GM21423 (cell line): ENCODE measurements around the gene SLC30A10.
"Not testable (repeated sequence)": the region's sequence is repeated elsewhere in the genome, so short reads cannot be mapped to it uniquely, and the experiment has no call there.

Experiments used
- ATAC-seq: cut with Tn5 transposase; IDR thresholded peaks from one replicate; pipeline ENCODE4 v1.9.1; 2021; ENCODE audit warnings: mild to moderate bottlenecking, moderate library complexity; ENCODE audit not compliant: unreplicated experiment

The SLC30A10 gene

DNA sequence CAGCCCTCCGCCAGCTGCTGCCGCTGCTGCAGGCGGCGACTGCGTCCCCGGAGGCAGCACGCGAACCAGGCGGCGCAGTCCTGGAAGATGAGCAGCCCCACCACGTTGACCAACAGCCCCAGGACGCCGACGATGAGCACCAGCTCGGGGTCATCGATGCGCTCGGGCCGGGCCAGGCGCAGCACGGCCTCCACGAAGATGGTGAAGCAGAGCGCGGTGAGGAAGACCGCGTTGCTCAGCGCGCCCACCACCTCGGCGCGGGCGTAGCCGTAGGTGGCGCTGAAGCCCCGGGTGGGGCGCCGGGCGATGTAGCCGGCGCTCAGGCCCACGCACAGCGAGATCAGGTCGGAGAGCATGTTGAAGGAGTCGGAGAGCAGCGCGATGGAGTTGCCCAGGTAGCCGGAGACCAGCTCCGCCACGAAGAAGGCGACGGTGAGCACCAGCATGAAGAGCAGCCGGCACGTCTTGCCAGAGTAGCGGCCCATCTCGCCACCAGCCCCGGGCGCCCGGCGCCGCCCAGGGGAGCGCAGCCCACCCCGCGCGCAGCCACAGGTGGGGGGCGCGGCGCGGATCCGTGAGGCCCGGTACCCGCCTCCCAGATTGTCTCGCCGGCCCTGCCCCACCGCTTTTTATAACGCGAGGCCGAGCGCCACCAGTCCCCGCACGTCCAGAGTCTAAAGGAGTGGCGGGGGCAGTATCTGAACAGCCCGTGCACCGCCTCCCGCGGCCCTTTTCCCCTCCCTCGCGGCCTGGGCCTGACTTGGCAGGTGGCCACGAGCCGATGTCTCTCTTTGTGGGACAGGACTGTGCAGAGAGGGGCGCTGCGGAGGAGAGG is at the start of gene SLC30A10:
Gene SLC30A10 (minus strand): TSS at position 602 of the 835 bp plus-strand sequence. CDS start 117 bp downstream, at position 485.
- no peak for ATAC-seq

DNA sequence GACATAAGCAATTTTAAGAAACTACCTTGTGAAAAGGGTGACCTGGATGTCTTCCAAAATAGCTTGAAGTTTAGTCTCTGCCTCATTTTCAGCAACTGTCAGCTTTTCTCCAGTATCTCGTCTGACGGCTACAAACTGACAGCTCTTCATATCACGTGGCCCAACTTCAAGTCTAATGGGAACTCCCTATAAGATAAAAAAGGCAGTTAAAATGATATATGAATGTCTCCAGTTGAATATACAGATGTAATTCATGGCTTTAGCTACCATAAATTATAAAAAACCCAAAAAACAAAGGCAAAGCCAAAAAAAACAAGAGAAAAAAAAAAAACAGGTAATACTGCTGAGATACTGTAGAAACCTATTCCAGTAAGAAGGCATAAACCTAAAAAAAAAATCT is 44.9 kb upstream of the SLC30A10 start:
- ATAC-seq: no peak

DNA sequence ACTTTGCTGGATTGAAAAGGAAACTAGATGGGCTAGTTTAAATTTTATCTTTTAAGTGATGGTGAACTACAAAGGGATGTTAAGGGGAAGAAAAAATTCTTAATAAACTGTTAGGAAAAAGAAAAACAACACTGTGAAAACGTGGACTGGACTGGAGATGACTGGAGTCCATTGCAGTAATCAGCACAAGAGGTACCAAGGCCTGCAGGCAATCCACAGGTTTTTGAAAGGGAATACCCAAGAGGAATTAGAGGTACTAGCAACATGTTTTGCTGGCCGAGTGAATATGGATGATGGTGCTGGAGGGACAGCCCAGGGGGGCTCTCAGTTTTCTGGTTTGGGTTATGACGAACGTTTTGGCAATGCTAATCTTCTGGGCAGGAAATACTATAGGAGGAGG is 39.0 kb upstream of the SLC30A10 start:
- ATAC-seq: no peak

DNA sequence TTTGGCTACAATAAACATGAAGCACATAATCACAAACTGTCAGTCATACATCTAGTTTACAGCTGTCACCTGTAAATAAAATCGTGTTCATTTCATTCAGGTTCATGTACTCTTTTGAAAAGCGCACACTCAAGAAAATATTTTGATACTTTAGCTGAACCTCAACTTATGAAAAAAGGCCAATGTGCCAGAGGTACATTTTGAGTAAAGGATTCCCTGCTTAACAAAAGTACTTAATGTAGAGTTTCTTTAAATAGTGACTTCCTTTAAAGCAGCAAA is 37.7 kb upstream of the SLC30A10 start:
- ATAC-seq: no peak

DNA sequence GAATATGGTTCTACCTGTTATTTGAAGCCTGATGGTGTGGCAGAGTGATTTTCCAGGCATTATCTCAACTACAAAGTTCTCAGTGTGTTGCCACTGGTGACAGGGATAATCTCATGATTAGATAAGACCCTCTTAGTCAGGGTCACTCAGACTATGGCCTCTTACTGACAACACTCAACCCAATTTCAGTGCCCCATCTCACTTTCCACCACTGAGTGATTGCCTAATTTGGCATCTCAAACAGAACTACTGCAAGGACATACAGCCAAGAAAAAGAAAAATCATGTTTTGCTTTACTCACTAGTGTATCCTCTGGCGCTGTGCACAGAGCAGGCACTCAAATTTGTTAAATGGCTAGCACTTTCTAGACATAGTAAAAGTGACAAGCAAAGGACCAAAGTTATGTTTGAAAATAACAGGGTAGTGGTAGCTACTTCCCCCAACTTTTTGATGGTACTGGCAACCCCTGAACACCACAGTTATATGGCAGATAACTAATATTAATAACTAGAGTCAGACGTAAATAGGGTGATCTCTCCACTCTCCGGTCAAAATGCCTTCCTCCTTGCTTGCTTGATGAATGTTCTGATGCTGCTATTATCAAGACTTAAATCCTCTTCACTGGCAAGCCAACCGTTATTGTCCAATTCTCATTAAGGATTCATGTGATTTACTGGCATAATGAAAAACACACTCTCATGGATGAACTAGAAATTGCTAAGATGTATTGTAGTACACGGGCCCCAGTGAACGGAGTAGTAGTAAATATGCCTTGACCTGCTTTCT is 37.1 kb upstream of the SLC30A10 start:
- no peak for ATAC-seq

DNA sequence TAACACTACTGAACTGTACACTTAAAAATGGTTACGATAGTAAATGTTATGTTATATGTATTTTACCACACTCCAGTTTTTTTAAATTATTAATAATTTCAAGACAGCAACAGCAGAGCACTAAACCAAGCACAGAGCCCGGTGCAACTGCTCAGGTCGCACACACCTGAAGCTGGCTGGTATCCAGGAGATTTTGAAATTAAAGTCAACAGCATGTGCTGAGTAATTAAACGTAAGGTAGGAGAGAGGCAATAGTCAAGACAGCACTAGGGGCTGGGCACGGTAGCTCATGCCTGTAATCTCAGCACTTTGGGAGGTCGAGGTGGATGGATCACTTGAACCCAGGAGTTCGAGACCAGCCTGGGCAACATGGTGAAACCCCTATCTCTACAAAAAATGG is 35.1 kb upstream of the SLC30A10 start:
- no peak for ATAC-seq

DNA sequence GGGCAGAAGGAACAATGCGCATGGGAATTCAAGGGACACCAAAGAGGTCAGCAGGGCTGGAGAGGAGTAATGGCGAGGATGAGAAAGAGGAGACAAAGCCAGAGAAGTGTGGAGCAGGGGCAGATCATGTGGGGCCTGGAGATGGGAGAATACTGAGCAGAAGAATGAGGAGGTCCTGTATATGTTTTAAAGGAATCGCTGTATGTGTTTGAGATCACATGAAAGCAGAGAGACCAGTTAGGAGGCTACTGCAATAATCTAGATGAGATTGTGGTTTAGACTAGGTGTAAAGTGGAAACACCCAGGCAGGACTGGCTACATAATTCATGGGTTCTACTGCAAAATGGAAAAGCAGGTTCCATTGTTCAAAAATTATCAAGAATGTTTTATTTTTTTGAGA is 33.3 kb upstream of the SLC30A10 start:
- ATAC-seq: no peak

DNA sequence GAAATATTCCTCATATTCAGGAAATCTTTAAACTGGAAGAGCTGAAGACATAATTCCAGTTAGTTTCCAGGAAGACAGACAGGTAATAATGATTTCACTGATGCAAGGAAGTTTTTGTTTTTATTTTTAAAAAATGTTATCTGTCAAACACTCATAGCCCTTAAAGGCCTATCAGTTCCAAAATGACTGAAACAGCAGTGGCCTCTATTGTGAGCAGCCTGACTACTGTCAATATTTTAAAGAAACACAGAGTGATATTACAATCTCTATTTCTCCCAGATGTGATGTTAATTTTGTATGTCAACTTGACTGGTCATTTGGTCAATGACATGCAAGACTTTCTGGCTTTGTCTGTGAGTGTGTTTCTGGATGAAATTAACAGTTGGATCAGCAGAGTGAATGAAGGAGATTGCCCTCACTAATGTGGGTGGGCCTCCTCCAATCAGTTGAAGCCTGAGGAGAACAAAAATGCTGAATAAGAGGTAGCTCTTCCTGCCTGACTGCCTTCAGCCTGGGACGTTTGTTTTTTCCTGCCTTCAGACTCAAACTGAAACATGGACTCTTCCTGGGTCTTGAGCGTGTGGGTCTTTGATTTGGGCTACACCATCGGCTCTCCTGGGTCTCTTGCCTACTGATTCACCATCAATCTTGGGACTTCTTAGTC is 31.3 kb upstream of the SLC30A10 start:
- no peak for ATAC-seq

DNA sequence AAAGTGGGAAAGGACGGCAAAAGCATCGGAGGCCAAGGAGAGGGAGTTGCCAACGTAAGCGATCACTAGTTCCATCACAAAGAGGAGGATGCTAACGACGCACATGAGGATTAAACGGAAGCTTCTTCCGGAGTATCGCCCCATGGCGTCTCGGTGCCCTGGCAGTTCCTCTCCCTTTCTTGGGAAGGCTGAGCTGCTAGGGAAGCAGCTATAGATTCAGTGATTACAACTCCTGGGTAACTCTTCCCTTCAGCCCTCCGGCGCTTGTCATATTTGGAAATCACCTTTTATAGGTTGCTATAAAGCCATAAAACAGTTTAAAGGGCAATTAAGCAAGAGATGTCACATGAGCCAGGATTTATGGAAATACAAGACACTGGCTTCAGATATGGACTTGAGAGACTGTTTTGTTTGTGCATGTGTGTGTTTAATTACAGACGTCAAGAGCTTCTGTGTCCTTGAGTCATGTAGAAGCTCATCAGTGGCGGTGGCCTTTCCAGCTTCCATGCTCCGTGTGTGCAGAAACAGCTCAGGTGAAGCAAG is 30.6 kb upstream of the SLC30A10 start:
- no peak for ATAC-seq

DNA sequence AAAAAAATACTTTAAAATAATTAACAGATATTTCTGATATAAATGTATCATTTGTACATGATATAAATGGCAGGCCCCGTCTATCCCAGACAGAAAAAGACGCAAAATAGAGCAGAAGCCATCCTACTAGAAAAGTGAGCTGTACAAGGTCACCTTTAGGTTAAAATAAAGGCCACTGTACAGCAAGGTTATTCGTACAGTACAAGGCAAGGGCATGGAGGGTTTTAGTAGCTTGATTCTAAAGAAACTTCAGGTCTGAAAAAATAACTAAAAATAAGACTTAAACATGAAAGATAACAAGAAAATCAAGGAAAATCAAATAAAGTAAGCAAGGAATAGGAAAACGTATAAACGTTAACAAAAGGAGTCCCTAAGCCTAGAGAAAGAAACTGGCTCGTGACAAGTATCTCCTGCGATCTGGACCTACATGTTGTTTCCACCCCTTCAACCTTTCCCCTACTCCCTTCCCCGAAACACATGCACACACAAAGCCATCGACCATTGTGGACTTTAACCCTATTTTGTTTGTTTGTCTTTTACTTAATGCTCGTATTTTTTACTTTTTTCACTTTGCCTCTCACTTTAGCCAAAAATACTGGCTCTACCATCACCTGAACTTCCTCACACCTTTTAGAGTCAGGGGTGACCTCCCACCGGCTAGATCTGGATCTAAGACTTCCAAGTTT is 26.5 kb upstream of the SLC30A10 start:
- no peak for ATAC-seq

DNA sequence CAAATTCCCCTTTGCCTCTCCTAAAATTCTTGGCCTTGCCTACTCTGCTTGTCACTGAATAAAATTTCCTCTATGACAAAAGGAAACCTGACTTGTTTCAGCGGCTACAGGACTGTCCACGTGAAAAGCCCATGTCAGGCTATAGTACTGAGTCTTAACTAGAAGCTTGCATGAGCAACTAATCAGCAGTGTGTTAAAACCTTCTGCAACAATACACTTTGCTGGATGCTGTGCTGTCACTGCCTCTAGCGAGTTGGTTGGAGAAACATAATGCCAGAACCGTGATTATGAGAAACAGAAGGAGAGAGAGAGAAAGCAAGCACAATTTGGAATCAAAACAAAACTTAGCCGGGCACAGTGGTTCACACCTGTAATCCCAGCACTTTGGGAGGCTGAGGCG is 25.7 kb upstream of the SLC30A10 start:
- ATAC-seq: no peak

DNA sequence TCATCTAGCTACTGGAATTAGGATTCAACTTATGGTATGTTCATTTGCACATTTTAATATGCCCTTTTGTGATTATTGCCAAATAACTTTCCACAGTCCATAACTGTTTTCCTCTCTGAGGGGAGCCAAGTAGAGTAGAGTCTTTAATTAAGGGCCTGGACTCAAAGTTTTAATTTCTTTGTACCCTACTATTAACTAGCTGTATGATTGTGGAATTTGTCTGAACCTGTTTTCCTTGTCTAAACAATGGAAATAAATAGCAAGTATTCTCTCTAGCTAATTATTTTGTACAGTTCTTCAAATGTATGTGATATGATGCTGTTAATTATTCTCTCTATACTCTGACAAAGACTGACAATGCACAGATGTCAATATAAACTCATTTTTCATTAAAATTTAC is 24.0 kb upstream of the SLC30A10 start:
- ATAC-seq: no peak

DNA sequence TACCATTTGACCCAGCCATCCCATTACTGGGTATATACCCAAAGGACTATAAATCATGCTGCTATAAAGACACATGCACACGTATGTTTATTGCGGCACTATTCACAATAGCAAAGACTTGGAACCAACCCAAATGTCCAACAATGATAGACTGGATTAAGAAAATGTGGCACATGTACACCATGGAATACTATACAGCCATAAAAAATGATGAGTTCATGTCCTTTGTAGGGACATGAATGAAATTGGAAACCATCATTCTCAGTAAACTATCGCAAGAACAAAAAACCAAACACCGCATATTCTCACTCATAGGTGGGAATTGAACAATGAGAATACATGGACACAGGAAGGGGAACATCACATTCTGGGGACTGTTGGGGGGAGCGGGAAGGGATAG is 20.9 kb upstream of the SLC30A10 start:
- not testable (repeated sequence) for ATAC-seq

DNA sequence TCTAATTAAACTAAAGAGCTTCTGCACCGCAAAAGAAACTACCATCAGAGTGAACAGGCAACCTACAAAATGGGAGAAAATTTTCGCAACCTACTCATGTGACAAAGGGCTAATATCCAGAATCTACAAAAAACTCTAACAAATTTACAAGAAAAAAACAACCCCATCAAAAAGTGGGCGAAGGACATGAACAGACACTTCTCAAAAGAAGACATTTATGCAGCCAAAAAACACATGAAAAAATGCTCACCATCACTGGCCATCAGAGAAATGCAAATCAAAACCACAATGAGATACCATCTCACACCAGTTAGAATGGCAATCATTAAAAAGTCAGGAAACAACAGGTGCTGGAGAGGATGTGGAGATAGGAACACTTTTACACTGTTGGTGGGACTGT is 20.4 kb upstream of the SLC30A10 start:
- ATAC-seq: not testable (repeated sequence)

DNA sequence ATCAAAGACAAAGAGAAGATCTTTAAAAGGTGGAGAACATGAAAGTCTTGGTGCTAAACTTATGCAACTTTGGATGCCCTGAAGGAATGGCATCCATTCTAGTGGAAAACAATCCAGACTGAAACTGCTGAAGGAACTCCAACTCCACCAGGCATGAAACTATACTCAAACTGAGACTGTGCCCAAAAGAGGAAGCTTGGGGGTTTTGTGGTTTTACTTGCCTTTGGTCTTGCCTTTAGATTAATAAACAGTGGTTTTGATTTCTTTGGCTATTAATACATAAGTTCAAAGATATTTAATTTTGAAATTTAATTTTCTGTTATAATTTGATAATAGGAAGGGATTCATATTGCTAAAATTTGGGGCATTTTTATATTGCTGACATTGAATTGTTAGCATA is 17.4 kb upstream of the SLC30A10 start:
- ATAC-seq: peak; percentile 48

DNA sequence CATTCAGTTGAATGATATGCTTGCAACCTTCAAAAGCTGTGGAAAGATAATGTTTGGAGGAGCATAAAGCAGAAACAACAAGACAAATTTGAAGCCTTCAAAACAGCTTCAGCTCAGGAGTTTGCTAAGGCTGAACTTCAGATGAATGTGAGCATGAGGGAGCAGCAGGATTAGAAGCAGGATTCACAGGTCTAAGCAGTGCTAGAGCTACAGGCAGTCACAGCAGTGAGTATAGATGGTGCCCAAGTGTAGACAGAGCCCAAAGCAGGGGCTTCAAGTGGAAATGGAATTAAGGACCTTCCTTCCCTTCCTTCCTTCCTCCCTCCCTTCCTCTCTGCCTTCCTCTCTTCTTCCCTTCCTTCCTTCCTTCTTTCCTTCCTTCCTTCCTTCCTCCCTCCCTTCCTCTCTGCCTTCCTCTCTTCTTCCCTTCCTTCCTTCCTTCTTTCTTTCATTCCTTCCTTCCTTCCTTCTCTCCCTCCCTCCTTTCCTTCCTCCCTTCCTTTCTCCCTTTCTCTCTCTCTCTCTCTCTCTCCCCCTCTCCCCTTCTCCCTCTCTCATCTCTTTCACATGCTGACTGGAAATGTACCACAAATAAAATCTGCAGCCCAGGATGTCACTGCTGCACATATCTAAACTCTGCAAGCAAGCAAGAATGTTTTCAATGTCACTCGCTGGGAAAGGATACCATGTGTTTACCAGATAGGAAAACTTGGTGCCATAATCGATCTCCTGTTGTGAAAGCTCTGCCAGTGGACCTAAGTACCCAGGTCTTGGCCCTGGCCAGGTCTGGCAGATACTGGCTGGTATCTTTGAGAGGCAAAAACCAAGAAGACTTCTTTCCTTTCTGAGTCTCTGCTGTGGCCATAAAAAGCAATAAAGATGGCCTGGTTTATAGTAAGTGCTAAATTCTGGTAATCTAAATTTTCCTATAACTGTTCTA is 13.1 kb upstream of the SLC30A10 start:
- ATAC-seq: no peak

DNA sequence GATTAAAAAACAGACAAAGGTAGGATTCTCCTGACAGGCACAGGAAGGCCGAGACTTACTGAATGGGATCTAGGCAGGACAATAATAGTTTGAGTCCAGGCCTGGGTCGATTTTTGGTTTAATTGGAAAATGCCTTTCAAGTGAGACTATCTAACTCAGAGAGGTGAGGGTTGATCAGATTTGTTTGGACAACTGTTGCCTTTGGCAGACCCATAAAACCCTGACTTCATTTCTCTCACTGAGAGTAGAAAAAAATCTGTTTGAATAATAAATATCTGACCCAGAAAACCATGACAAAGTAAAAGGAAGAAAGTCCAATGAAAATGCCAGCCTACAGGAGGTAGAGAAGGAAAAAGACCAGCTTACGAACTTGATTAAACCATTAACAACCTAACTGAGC is 12.3 kb upstream of the SLC30A10 start:
- ATAC-seq: no peak

DNA sequence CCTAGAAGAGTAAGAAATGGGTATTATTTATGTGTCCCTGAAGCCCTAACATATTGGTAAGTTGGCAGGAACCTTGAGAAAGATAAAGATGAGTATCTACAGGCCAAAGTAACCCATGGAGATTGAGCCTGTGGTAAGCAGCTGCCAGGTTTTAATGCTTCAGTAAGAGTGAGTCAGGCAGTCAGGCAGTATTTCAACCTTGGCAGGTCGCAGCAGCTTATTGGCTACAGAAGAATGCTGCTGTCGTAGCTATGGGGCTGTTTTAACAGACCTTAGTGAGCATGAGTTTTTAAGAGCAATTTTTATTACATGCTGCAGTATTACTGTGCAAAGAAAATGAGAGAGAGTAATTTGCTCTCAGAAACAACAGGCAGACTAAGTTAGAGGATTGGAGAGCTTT is 10.3 kb upstream of the SLC30A10 start:
- no peak for ATAC-seq

DNA sequence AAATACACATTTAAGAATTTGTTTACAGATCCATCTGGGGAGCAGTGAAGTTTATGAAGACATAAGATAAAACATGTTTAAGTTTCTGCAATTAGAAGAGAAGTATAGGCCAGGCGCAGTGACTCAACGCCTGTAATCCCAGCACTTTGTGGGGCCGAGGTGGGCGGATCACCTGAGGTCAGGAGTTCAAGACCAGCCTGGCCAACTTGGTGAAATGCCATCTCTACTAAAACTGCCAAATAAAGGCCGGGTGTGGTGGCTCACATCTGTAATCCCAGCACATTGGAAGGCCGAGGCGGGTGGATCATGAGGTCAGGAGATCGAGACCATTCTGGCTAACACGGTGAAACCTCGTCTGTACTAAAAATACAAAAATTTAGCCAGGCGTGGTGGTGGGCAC is 5.4 kb upstream of the SLC30A10 start:
- not testable (repeated sequence) for ATAC-seq

DNA sequence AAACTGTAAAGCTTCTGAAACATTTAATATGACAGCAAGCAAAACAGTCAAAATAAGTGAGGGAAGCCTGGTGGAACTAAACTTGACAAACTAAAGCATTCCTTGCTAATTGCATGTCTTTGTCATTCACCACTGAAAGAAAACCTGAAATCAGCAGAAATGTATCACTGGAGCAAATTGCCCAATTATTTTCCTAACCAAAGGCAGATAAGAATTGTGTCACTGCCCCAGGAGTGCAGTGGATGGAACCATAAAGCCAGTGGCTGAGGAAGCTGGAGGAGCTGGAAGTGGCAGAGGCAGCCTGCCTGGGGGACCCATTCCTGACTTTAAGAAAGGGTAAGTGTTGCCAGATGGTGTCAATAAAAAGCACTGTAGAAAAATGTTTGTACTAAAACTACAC is 2.7 kb upstream of the SLC30A10 start:
- ATAC-seq: no peak
